Astrocyte (in vitro differentiated cells and primary cell): ENCODE results near the gene VIPAS39. TPM values are rescaled to one million over a fixed set of nuclear protein-coding genes. Genes with fewer than 3 reads are reported as not detected.

Experiments
- total RNA-seq: library from RNA; stranded (reverse); gene quantifications from 2 replicates; pipeline ENCODE4 v1.2.1, GENCODE V29; 2021

Gene VIPAS39
- total RNA-seq, 1 donor from 2014 or later: 22.9 TPM

Other genes starting within 250 kb of the VIPAS39 start
- gene NGB, start 186.4 kb downstream of the VIPAS39 start, total RNA-seq: not detected in 2 replicates
- gene POMT2, start 136.7 kb downstream of the VIPAS39 start, total RNA-seq: 50.2 and 53.4 TPM in 2 replicates
- gene GSTZ1, start 136.6 kb downstream of the VIPAS39 start, total RNA-seq: 17.6 and 18.0 TPM in 2 replicates
- gene TMED8, start 80.5 kb downstream of the VIPAS39 start, total RNA-seq: 10.0 and 10.2 TPM in 2 replicates
- gene SAMD15, start 80.2 kb downstream of the VIPAS39 start, total RNA-seq: 2.1 and 2.9 TPM in 2 replicates
- 0.72 and 0.82 TPM in 2 replicates for gene NOXRED1, start 34.1 kb downstream of the VIPAS39 start, total RNA-seq
- gene AHSA1, start 492 bp upstream of the VIPAS39 start, total RNA-seq: 157 and 177 TPM in 2 replicates
- 0.39 and 0.50 TPM in 2 replicates for gene ISM2, start 41.2 kb upstream of the VIPAS39 start, total RNA-seq
- 51.2 and 55.9 TPM in 2 replicates for gene SPTLC2, start 159.0 kb upstream of the VIPAS39 start, total RNA-seq